ENCODE results near the gene ORM1. TPM values are rescaled to one million over a fixed set of nuclear protein-coding genes. Genes with fewer than 3 reads are reported as not detected.
"Not testable (repeated sequence)": the region's sequence is repeated elsewhere in the genome, so short reads cannot be mapped to it uniquely, and the experiment has no call there.

Gene ORM1
- total RNA-seq, 2 donors from 2014 or later = 43.8 TPM; not detected in 1

DNA sequence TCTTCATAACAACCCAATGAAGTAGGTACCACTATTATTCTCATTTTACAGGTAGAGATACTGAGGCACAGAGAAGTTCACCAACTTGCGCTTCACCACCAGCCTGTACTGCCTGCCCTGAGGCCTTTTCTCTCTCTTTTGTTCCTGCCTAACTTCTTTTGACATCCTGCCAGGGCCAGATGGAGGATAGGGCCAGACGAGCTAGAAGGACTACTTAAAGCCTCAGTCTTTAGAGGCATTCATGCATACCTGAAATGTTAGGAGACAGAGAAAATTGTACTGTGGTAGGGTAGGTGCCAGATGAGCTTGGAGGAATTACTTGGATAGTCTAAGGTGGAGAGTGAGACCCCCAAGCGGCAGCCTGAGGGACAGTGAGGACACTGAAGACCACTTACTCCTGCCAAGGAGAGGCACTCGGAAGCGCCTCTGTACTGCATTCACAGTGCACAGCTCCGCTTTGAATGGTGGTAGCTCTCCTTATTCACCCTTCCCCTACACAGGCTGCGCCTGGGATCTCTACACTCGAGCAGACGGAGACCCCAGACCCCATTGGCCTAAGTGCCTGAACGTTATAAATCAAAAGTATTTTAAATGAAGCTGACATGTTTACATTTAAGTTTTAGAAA lies 6.2 kb upstream of the ORM1 start:
- Histone ChIP-seq H3K27me3 (no peaks in the 10 kb centered on the region), H3K4me3 (no peak overlapping the region), H3K4me1 (peaks cover 12% of the 10 kb centered on the region), H3K9me3 (no peaks in the 10 kb centered on the region), H3K36me3 (replicated peaks in 1 of 2; ENCODE audit: insufficient read depth in 1 of 2, low read depth in 2 of 2) (no peaks in the 10 kb centered on the region), H3K27ac (no peak overlapping the region)
- 68 to 79% methylated on average over 10 of the region's 10 CpGs for WGBS, 2 donors
- intact Hi-C loops (cut with DNase I) = no loop called here
- peak in 3 of 4 donors; percentile 1 to 7 (median 7) for DNase-seq
- no peak for ATAC-seq
- TF ChIP-seq, protein P1, sequence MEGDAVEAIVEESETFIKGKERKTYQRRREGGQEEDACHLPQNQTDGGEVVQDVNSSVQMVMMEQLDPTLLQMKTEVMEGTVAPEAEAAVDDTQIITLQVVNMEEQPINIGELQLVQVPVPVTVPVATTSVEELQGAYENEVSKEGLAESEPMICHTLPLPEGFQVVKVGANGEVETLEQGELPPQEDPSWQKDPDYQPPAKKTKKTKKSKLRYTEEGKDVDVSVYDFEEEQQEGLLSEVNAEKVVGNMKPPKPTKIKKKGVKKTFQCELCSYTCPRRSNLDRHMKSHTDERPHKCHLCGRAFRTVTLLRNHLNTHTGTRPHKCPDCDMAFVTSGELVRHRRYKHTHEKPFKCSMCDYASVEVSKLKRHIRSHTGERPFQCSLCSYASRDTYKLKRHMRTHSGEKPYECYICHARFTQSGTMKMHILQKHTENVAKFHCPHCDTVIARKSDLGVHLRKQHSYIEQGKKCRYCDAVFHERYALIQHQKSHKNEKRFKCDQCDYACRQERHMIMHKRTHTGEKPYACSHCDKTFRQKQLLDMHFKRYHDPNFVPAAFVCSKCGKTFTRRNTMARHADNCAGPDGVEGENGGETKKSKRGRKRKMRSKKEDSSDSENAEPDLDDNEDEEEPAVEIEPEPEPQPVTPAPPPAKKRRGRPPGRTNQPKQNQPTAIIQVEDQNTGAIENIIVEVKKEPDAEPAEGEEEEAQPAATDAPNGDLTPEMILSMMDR (IDR thresholded peaks at IDR 0.05) = no peak
- no peak for TF ChIP-seq POLR2A (IDR thresholded peaks at IDR 0.05)

DNA sequence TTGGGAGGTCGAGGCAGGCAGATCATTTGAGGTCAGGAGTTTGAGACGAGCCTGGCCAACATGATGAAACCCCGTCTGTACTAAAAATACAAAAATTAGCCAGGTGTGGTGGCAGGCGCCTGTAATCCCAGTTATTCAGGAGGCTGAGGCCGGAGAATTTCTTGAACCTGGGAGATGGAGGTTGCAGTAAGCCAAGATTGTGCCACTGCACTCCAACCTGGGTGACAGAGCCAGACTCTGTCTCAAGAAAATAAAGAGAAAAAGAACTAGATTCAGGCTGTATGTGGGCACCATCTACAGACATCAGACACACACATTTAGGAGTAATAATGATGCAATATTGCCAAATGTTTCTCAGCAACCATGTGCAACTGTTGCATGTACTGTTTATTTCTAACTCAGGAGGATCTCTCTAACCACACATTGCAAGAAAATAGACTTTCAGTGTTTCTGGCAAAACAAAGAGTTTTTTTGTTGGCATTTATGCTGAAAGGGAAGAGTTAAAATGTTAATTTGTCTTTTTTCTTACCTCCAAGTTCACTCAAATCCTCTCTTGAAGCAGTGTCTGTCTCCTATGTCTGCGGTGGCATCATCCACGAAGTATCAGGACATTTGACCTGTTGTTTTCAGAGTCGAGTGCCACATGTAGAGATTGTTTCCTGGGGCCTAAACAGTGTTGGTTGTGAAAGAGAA lies 5.1 kb upstream of the ORM1 start:
- no peak overlapping the region for H3K27ac ChIP-seq
- peaks cover 12% of the 10 kb centered on the region for H3K4me1 ChIP-seq
- 75 to 81% methylated on average over 8 of the region's 8 CpGs for WGBS, 2 donors
- DNase-seq (peak in 1 of 4 donors; percentile 0), ATAC-seq (no peak)
- no peaks in the 10 kb centered on the region for H3K36me3 ChIP-seq (replicated peaks in 1 of 2; ENCODE audit: insufficient read depth in 1 of 2, low read depth in 2 of 2)
- H3K27me3 ChIP-seq = no peaks in the 10 kb centered on the region
- H3K4me3 ChIP-seq = no peak overlapping the region
- no peaks in the 10 kb centered on the region for H3K9me3 ChIP-seq
- TF ChIP-seq, protein P1 (IDR thresholded peaks at IDR 0.05) = no peak
- no peak for TF ChIP-seq POLR2A (IDR thresholded peaks at IDR 0.05)
- intact Hi-C loops (cut with DNase I) = no loop called here

DNA sequence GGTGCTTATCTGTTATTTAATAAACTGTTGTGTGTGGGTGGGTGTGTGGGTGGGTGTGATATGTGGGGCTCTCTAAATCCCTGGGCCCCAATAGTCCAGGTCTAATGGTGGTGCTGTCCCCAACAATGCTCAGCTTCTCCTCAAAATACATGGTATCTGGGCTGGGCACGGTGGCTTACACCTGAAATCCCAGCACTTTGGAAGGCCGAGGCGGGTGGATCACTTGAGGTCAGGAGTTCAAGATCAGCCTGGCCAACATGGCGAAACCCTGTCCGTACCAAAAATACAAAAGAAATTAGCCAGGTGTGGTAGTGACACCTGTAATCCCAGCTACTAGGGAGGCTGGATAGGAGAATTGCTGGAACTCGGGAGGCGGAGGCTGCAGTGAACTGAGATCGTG lies 4.5 kb upstream of the ORM1 start:
- no peaks in the 10 kb centered on the region for H3K36me3 ChIP-seq (replicated peaks in 1 of 2; ENCODE audit: insufficient read depth in 1 of 2, low read depth in 2 of 2)
- no peak overlapping the region for H3K27ac ChIP-seq
- no peak overlapping the region for H3K4me3 ChIP-seq
- H3K27me3 ChIP-seq = no peaks in the 10 kb centered on the region
- DNase-seq (peak in 2 of 4 donors; percentile 3 to 4), ATAC-seq (no peak)
- H3K9me3 ChIP-seq = no peaks in the 10 kb centered on the region
- peaks cover 12% of the 10 kb centered on the region for H3K4me1 ChIP-seq
- TF ChIP-seq, protein P1 (IDR thresholded peaks at IDR 0.05) = no peak
- TF ChIP-seq POLR2A (IDR thresholded peaks at IDR 0.05) = no peak
- intact Hi-C loops (cut with DNase I) = no loop called here
- 71 to 83% methylated on average over 7 to 8 of the region's 8 CpGs for WGBS, 2 donors

DNA sequence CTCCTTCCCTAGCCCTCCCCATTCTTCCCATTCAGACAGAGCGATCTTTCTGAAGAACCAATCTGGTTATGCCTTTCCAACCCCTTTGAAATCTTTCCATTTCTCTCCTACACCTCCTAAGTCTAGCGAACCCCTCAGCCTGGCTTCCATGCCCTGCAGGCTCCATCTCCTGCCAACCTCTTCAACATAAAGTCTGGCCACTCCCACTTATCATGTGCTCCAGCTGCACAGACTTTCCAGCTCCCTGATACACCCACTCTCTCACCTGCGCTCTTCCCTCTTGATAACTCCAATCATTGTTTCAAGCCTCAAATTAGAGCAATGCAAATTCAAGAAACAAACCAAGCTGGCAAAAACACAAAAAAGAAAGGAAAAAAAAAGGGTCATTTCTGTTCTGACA lies 3.8 kb upstream of the ORM1 start:
- H3K27me3 ChIP-seq = no peaks in the 10 kb centered on the region
- intact Hi-C loops (cut with DNase I) = no loop called here
- H3K36me3 ChIP-seq (replicated peaks in 1 of 2; ENCODE audit: insufficient read depth in 1 of 2, low read depth in 2 of 2) = no peaks in the 10 kb centered on the region
- no peak for TF ChIP-seq POLR2A (IDR thresholded peaks at IDR 0.05)
- TF ChIP-seq, protein P1 (IDR thresholded peaks at IDR 0.05) = no peak
- H3K27ac ChIP-seq = no peak overlapping the region
- no peak overlapping the region for H3K4me3 ChIP-seq
- DNase-seq = peak in 2 of 4 donors; percentile 3 to 4
- no peak for ATAC-seq
- WGBS, 2 donors = 73 to 79% methylated on average over 3 of the region's 3 CpGs
- peaks cover 12% of the 10 kb centered on the region for H3K4me1 ChIP-seq
- H3K9me3 ChIP-seq = no peaks in the 10 kb centered on the region

DNA sequence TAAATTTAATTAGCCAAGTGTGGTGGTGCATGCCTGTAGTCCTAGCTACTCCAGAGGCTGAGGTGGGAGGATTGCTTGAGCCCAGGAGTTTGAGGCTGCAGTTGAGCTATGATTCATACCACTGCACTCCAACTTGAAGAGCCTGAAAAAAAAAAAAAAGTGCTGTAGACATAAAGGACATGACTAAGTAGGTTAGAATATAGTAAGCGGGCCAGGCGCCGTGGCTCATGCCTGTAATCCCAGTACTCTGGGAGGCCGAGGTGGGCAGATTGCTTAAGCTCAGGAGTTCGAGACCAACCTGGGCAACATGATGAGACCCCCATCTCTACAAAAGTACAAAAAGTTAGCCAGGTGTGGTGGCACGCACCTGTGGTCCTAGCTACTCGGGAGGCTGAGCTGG lies 2.2 kb upstream of the ORM1 start:
- H3K36me3 ChIP-seq (replicated peaks in 1 of 2; ENCODE audit: insufficient read depth in 1 of 2, low read depth in 2 of 2); H3K27me3 ChIP-seq; ATAC-seq; H3K9me3 ChIP-seq; H3K4me1 ChIP-seq; H3K27ac ChIP-seq; intact Hi-C loops (cut with DNase I); H3K4me3 ChIP-seq; DNase-seq: not testable (repeated sequence)
- 74 to 87% methylated on average over 2 to 7 of the region's 7 CpGs for WGBS, 2 donors
